GM18868 (cell line): ENCODE measurements around the gene ALB.

Source experiments
- ATAC-seq: cut with Tn5 transposase; IDR thresholded peaks from one replicate; pipeline ENCODE4 v1.9.1; 2021; ENCODE audit warnings: mild to moderate bottlenecking, moderate library complexity; ENCODE audit not compliant: unreplicated experiment

Gene ALB

DNA sequence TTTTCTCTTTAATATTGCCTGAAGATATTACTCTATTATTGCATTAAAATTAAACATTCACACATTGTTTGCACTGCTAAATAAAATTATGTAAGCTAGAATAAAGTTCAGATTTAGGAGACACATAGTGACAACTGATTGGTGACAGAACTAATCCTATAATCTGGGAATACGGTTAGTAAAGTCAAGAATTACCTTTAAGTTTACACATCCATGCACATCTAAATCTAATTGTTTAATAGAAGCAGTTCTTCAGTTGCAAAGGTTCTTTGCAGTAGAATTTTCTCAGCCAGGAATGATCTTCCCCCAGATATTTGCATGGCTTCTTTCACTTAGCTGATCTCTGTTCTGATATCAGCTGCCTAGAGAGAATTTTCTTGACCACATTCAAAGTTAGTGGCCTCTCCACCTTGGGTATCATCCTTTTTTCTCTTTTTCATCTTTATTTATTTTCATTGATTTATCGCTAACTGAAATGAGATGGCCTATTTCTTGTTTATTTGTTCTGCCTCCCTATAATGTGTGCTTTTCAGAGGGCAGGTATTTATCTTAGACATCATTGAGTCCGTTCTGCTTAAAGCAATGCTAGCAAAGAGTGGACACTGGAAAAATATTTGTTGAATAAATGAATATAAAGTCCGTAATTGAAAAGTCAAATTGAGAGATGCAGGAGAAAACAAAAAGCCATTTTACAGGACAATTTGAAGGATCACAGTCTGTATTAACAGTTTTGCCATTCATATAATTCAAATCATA is 44.5 kb downstream of the ALB start:
- no peak for ATAC-seq

DNA sequence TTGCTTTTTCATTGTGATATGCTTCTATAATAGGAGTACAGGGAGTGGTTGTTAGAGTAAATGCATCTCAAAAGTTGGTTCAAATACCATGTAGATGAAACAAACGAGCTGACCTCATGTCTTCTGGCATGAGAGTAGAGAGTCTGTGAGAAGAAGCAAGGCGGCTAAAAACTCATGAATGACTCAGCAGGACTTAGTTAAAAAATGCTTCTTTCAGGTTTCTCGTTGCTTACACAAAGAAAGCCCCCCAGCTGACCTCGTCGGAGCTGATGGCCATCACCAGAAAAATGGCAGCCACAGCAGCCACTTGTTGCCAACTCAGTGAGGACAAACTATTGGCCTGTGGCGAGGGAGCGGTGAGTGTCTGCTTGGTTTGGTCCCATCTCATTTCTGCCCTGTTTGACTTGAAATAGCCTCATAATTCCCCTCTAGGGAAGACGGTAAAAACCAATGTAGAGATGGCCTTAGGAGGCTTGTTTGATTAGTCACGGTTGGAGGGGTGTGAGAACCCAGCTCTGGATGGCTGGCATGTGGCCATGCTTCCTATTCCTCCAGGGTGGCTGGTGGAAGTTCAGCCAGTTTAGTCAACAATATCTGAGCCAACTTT is 46.4 kb downstream of the ALB start:
- no peak for ATAC-seq

DNA sequence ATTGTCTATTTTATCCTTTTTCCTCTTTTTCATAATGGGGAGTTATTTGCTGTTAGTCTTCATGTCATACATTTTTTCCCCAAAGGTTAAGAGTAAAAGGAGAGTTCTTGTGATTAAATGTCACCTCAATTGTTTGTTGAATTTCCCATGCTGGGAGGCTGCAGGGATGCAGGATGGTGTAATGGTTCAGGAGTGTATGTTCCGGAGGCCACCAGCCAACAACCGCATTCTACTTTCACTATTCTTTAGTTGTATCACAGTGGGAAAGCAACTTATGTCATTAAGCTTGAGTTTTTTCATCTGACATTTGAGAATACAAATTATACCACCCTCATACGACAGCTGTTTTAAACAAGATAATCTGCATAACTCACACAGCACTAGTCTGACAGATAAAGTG is 47.3 kb downstream of the ALB start:
- ATAC-seq: no peak

DNA sequence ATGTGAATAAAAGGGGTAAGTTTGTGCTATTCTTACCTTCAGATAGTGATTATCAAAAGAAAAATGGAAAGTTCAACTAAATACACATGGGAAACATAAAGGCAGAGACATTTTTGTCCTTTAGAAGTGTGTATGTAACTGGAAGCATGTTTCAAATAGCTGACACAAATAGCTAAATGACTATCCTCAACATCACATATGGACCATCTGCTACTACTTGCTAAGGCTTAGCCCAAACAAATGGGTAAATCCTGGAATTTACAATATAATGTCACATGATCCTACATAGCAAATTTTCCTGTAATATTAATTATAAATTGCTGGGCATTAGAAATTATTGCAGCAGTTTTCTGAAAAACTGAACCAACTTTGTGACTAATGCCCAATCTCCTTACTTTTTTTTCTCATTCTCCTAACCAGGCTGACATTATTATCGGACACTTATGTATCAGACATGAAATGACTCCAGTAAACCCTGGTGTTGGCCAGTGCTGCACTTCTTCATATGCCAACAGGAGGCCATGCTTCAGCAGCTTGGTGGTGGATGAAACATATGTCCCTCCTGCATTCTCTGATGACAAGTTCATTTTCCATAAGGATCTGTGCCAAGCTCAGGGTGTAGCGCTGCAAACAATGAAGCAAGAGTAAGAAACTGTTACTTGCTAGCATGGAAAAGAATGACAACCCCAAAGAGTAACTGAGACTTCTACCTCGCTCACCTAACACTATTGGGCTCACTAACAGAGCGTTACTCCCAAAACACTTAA is 48.1 kb downstream of the ALB start:
- no peak for ATAC-seq

DNA sequence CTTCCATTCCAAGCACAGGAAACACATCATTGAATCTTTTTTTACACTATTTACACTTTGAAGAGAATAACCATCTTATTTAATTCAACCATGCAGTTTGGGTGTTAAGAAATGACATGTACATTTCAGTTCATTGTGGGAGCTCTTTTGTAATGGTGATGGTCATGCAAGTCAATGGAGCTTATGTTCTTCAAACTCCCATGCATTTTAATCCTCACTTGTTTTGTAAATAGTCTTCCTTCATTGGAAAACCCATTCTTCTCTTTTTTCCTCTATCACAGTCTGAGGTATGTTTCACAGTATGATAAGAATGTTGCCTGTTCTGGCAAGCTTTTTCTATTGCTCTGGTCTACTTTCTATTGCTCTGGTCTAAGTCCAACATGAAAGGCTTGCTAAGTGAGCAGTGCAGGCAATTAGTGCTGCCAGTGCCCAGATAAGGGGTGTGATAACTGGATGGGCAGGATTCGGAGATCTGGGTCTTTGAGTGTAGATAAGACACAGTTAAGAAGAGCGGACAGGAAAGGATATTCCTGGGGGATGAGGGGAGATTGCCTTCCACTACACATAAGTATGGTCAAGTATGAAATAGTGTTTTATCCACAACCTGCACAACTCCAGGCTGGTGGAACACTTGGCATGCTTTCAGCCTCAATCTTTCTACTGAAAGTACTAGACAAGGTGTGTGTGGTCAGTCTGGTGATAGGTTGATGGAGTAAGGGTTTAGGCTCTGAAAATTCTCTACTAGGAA is 49.0 kb downstream of the ALB start:
- no peak for ATAC-seq

DNA sequence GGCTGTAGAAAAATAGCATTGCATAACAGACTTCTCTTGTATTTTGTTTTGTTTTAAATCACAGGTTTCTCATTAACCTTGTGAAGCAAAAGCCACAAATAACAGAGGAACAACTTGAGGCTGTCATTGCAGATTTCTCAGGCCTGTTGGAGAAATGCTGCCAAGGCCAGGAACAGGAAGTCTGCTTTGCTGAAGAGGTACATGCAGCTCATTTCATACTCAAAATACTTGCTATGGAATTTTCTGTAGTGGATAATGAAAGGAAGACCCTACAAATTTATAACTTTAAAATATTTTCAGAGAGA is 49.6 kb downstream of the ALB start:
- no peak for ATAC-seq

DNA sequence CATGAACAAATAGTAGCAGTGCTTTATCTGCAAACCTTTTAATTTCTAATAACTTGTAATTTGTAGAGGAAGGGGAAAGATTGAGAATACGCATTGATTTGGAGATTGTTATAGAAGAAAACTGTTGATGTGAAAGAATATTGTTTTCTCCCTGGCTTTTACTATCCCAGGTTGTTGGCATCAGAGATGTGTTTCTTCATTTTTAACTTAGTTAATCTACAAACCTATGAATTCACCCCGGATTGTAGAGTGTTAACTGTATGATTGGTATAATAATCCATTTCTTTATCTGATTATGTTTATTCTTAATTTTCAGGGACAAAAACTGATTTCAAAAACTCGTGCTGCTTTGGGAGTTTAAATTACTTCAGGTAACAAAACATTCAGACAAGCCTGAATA is 50.8 kb downstream of the ALB start:
- ATAC-seq: no peak

DNA sequence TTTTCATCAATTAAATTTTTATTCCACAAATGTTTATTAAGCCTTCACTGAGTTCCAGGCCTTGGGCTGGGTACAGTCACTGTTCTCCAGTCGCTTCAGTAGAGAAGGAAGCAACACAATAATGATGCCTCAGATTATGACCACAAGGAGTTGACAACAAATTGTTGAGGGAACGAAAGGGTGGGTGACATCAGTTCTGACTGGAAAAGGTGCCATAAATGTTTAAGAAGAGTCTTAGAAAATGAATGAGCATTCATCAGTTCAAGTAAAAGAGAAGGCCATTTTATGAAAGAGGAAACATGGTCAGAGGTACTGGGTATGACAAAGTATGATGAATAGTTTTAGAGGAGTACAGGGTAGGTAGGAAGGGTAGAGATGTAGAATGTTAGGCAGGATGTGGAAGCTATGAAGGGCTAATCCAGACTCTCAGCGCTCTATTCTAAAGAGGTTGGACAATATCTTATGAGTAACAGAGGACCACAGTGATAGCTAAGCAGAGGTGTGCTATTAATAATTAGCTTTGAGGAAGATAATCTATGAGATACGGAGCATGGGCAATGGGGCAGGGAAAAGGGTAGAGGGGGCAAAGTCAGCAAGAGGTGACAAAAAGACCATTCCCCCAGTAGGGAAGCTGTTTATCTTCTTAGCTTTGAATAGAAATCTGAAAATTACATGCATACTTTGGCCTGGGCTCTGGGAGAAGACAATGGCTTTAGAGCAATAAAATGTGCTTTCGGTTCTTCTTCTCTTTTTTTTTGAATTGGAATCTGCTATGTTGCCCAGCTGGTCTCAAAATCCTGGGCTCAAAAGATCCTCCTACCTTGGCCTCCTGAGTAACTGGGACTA is 52.3 kb downstream of the ALB start:
- ATAC-seq: no peak

DNA sequence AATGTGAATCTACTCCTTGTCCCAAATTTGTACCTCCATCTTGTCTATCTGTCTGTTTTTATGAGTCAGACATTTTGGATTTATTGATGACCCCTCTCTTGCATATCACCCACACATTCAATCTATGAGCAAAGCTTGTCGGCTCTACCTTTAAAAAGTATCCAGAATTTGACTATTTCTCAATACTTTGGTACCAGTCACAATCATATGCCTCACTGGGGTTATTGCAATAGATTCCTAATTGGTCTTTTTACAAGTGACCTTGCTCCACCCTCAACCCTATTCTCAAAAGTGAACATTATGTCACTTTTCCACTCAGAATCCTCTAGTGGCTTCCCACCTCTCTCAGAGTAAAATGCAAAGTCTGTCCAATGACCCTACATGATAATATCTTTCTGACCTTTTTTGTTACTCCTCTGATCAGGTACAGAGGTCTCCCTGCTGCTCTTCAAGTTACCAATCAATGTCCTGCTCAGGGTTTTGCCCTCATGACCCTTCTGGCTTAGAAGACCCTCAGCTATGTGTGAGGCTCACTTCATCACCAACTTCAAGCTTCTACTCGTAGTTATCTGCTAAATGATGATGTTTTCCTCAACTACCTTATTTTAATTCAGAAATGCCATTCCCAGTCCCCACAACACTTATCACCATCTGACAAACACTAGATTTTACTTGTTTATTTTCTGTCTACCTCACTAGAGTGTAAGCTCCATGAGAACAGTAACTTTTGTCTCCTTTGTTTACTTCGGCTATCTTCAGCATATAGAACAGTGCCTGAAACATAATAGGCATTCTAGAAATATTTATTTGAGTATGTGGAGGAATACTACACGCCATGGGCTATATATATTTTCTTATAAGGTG is 54.3 kb downstream of the ALB start:
- ATAC-seq: no peak

DNA sequence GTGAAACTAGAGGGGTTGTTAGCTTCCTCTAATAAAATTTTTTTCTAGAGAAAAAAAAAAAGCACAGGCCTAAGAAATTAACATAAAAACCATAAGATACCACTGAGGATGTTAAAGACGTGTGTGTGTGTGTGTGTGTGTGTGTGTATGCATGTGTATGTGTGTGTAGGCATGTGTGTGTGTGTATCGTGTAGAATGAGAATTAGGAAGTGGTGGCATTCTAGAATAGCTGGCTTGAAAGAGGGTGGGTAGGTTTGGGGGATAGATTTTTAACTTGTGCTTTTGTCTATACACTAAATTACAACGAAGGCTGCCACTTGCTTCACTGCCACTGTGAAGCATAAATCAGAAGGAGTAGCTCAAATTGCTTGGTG is 54.9 kb downstream of the ALB start:
- ATAC-seq: no peak

DNA sequence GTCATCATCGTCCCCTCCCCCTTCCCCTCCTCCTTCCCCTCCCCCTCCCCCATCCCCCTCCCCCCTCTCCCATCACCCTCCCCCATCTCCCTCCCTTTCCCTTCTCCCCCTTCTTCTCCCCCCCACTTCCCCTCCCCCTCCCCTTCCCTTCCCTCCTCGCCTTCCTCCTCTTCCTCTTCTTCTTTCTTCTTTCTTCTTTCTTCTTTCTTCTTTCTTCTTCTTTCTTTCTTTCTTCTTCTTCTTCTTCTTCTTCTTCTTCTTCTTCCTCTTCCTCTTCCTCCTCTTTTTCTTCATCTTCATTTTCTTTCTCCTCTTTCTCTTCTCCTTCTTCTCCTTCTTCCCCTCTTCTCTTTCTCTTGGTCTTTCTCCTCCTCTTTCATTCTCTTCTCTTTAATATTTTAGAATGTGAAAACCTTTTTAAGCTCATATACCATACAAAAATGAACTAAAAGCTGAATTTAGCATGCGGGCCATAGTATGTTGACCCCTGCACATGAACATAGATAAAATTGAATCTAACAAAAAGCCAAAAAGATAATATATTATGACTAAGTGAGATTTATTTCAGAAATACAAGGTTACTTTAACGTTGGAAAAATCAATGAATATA is 56.9 kb downstream of the ALB start:
- ATAC-seq: no peak

DNA sequence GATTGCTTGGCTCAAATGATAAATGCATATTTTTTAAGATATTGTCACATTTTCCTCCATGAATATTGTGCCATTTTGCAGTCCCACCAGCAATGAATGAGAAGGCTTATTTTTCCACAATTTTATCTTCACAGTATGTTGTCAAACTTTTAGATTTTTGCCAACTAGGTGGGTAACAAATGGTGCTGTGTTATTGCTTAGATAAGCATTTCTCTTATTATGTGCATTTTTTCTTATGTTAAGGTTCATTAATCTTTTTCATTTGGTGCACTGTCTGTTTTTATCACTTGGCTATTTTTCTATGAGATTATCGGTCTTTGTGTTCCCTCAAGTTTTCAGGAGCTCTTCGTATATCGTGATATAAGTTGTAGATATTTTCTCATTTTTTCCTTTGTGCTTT is 64.1 kb downstream of the ALB start:
- ATAC-seq: no peak

DNA sequence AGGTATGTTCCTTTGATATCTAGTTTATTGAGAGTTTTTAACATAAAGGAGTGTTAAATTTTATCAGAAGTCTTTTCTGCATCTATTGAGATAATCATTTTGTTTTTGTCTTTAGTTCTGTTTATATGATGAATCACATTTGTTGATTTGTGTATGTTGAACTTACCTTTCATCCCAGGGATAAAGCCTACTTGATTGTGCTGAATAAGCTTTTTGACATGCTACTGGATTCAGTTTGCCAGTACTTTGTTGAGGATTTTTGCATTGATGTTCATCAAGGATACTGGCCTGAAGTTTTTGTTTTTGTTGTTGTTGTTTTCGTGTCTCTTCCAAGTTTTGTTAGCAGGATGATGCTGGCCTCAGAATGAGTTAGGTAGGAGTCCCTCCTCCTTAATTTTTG is 66.6 kb downstream of the ALB start:
- ATAC-seq: no peak
